ENCODE data around the gene PTBP1. TPM values are rescaled to one million over a fixed set of nuclear protein-coding genes. Genes with fewer than 3 reads are reported as not detected.

The PTBP1 gene
- 206 to 217 TPM (median 211 TPM) in 5 replicates for total RNA-seq (2022; extraction: Qiagen RNA extraction; ENCODE audit: low read depth)

DNA sequence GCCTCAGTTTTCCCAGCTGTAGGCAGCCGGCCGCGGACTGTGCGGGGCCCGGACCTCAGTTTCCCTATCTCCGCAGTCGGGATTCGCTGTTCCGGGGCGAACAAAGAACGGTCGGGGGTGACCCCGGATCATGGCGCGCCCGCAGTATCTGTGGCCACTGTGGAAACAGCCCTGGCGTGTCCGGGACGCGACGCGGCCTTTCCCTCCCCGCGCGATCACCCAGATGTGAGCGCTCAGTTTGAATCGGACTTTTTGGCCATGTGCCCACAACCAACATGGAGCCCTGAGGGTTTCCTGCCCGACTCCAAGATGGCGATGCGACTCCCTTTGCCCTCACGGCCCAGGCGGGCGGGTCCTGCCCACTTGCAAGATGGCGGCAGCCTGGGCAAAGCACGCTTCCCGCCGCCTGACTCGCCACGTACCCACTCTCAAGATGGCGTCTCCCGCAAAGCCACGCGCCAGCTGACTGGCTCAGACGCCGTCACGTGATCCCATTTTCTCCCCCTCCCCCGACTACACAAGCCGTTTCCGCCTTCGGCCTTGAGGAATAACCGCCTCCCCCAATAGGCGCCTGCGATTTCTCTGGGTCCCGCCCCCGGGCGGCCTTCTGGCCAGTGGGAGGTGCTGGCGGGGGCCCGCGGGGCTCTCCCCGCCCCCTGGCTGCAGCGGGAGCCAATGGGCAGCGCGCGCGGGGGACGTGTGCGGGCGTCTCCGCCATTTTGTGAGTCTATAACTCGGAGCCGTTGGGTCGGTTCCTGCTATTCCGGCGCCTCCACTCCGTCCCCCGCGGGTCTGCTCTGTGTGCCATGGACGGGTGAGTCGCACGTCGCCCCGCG lies at the start of gene PTBP1:
Gene PTBP1, plus strand, starts transcription at position 761 of the 836 bp plus-strand sequence. Its CDS starts 46 bp downstream, at position 807.

DNA sequence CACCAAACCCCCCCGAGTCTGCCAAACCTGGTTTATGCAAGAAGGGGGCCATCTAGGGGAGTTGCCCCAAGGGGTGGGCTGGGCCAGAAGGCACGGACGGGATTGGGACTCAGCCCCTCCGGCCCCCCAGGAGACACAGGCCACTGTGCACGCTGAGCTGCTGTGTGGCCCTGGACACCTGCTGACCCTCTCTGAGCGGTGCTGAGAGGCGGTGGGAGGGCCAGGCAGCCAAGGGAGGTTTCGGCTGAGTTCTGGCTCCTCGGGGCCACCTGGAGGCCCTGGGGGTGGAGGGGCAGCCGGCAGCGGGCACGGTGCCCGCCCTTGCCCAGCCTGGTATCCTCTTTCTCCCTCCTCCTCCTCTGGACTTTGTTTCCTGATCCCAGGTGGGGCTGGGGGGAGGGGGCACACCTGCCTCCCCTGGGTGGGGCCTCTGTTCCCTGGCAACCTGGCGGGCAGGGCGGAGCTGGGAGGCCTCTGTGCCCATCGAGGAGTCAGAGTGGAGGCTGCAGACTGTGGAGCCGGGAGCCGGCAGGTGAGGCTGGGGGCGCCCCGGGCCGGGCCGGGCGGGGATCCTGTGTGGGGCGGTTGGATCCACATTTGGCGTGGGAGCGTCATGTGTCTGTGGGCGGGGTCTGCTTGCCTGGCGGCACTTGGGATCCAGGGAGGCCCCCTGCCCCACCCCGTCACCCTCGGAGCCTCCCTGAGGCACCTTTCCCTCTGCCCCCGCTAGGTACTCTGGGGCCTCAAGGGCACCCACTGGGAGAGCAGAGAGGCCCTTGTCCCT lies 46.4 kb upstream of the PTBP1 start, which contains the start of gene MISP:
Gene MISP, plus strand, starts transcription at position 473 of the 784 bp plus-strand sequence. CDS start 5,835 bp downstream, outside the sequence.

DNA sequence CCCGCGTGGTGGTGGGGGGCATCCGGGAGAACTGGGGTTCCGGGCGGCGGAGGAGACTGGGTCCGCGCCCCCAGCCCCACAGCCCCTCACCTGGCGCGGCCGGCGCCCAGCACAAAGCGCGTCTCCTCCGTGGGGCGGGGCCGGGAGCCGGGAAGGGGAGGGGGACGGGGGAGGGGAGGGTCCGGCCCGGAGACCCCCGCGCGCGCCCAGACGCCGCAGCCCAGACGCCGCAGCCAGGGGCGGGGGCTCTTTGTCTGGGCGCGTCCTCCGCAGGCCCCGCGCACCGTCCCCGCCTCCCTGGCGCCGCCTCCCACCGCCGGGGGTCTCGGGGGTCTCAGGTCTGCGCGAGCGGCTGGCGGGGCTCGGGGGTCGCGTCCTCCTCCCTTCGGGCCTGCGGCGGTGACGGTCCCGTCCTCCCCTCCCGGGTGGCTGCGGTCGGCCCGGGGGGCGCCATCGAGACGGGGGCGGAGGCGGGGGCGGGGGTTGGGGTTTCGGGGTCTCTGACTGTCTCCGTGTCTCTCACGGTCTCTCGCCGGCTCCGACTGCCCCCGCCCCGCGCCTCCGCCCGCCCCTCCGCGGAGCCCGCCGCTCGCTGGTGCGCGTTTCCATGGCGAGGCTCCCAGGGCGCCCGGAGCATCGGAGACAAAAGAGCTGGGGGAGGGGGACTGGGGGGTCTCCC lies 24.7 kb downstream of the PTBP1 start, which contains the start of gene PLPPR3:
Gene PLPPR3, minus strand, starts transcription at position 131 of the 679 bp plus-strand sequence. CDS start 396 bp downstream, outside the sequence.

DNA sequence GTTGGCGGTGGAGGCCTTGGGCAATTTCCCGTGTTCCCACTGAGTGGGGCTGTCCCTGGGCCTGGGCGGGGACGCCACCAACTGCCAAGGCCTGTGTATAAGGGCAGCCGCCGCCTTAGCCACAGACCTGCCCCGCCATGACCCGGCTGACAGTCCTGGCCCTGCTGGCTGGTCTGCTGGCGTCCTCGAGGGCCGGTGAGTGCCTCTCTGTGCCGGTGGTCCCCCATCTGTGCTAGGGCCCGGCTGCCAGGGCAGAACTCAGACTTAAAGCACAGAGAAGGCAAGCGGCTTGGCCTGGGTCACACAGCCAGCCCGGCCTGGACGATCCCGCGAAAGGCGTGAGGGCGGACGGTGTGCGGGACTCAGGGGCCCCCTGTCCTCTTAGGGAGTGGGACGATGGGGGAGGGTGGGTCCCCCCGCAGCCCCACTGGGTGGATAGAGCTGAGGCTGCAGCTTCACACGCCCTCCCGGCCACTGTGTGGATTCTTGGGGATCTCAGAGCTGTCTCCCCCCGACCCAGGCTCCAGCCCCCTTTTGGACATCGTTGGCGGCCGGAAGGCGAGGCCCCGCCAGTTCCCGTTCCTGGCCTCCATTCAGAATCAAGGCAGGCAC lies 30.6 kb downstream of the PTBP1 start, which contains the start of gene AZU1:
Gene AZU1, plus strand, starts transcription at position 128 of the 612 bp plus-strand sequence. Its CDS starts 10 bp downstream, at position 138.

DNA sequence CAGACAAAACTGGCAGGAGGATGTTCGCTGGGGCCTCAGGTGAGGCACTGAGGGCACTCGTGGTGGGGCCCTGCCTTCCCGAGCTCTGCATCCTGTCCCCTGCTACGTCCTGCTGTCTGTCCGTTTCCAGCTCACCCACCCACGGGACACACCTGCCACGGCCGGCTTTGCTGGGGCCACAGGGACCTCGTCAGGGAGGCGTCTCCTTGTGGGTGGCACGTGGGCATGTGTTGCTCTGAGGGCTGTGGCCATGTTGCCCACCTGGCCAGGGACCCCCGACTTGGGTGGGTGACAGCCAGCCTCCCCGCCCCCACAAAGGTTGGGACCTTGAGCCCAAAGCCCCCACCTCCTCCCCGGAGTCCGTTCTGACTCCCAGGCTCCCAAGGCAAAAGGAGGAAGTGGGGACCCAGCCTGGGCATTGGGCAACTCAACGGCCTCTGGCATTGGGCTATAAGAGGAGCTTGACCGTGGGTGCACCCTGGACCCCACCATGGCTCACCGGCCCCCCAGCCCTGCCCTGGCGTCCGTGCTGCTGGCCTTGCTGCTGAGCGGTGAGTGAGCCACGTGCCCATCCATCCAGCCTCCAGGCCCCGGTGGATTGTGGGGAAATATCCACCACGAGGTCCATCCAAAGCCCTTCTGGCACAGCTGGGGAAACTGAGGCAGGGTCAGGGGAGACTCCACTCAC lies 43.4 kb downstream of the PTBP1 start, which contains the start of gene PRTN3:
Gene PRTN3, plus strand, starts transcription at position 481 of the 688 bp plus-strand sequence. Its CDS starts 10 bp downstream, at position 491.

DNA sequence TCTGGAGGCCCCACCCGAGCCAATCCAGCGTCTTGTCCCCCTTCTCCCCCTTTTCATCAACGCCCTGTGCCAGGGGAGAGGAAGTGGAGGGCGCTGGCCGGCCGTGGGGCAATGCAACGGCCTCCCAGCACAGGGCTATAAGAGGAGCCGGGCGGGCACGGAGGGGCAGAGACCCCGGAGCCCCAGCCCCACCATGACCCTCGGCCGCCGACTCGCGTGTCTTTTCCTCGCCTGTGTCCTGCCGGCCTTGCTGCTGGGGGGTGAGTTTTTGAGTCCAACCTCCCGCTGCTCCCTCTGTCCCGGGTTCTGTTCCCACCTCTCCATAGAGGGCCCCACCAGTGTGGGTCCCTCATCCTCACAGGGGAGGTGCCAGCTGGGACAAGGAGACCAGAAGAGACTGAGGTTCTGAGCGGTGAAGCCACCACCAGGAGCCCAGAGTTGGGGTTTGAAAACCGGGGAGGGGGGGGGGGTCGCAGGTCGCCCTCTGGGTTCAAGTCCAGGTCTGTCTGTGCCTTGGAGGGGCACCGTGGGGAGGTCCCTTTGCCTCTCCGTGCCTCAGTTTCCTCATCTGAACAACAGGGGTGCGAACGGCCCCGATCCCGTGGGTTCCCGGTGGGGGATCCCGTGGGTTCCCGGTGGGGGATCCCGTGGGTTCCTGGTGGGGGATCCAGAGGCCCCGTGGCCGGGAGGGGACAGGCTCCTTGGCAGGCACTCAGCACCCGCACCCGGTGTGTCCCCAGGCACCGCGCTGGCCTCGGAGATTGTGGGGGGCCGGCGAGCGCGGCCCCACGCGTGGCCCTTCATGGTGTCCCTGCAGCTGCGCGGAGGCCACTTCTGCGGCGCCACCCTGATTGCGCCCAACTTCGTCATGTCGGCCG lies 55.1 kb downstream of the PTBP1 start, which contains the start of gene ELANE:
Gene ELANE, plus strand, starts transcription at position 168 of the 878 bp plus-strand sequence. Its CDS starts 26 bp downstream, at position 194.

DNA sequence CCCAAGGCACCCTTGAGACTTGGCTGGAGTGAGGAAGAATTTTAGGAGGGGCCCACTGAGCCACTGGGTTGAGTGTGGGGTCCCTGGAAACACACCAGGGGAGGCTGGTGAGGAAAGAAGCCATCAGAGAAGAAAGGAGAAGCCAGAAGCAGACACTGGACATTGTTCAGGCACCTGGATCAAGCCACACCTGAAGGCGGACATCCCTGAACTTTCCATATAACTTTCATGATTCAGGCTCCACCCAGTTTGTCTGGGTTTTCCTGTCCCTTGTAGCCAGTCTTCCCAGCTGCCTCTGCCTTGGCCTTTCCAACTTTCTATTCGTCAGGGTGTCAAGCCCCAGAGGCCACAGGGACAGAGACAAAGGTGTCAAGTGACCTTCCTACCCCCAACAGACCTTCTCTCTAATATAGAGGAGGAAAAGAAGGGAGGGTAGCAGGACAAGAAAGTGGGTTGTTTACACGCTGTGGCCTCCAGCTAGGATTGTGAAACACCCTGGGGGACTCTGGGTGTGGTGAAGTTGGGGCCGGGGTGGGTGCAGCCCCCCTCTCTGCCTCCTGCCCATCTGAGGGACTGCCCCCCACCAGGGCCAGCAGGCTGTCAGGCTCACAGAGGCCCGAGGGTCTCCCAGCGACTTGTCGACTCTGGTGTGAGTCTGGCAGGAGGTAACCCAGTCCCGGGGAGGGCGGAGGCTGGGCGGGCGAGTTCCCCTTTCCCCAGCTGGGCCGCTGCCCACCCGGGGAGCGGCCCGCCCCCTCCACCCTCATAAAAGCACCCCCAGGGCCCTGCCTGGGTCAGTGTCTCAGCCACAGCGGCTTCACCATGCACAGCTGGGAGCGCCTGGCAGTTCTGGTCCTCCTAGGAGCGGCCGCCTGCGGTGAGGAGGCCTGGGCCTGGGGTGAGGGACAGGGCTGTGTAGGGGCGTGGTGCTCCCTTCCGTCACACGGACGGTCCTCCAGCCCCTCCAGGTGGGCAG lies 61.9 kb downstream of the PTBP1 start, which contains the start of gene CFD:
Gene CFD, plus strand, starts transcription at position 797 of the 976 bp plus-strand sequence. Its CDS starts 26 bp downstream, at position 823.

Other genes starting within 250 kb of the PTBP1 start
- 661 to 737 TPM (median 728 TPM) in 5 replicates for gene BSG, start 224.9 kb upstream of the PTBP1 start, total RNA-seq (2022; extraction: Qiagen RNA extraction; ENCODE audit: low read depth)
- gene HCN2, start 207.6 kb upstream of the PTBP1 start, total RNA-seq (2022; extraction: Qiagen RNA extraction; ENCODE audit: low read depth), result 28.8 to 39.6 TPM (median 38.9 TPM) in 5 replicates
- 74.9 to 100 TPM (median 98.7 TPM) in 5 replicates for gene POLRMT, start 163.9 kb upstream of the PTBP1 start, total RNA-seq (2022; extraction: Qiagen RNA extraction; ENCODE audit: low read depth)
- 0.32 to 0.79 TPM (median 0.67 TPM) in 5 replicates for gene FGF22, start 157.6 kb upstream of the PTBP1 start, total RNA-seq (2022; extraction: Qiagen RNA extraction; ENCODE audit: low read depth)
- gene RNF126, start 134.2 kb upstream of the PTBP1 start, total RNA-seq (2022; extraction: Qiagen RNA extraction; ENCODE audit: low read depth), result 57.4 to 74.9 TPM (median 73.8 TPM) in 5 replicates
- 198 to 248 TPM (median 224 TPM) in 5 replicates for gene FSTL3, start 121.1 kb upstream of the PTBP1 start, total RNA-seq (2022; extraction: Qiagen RNA extraction; ENCODE audit: low read depth)
- not detected in 5 replicates for gene PRSS57, start 102.0 kb upstream of the PTBP1 start, total RNA-seq (2022; extraction: Qiagen RNA extraction; ENCODE audit: low read depth)
- 9.8 to 18.2 TPM (median 15.0 TPM) in 5 replicates for gene PALM, start 88.5 kb upstream of the PTBP1 start, total RNA-seq (2022; extraction: Qiagen RNA extraction; ENCODE audit: low read depth)
- 67.0 to 86.8 TPM (median 81.7 TPM) in 5 replicates for gene MISP, start 46.3 kb upstream of the PTBP1 start, total RNA-seq (2022; extraction: Qiagen RNA extraction; ENCODE audit: low read depth)
- gene PLPPR3, start 24.5 kb downstream of the PTBP1 start, total RNA-seq (2022; extraction: Qiagen RNA extraction; ENCODE audit: low read depth), result 2.3 to 5.5 TPM (median 4.8 TPM) in 5 replicates
- 0.15 to 0.41 TPM (median 0.35 TPM) in 4 of 5 replicates, not detected in the other for gene AZU1, start 30.4 kb downstream of the PTBP1 start, total RNA-seq (2022; extraction: Qiagen RNA extraction; ENCODE audit: low read depth)
- gene PRTN3, start 43.5 kb downstream of the PTBP1 start, total RNA-seq (2022; extraction: Qiagen RNA extraction; ENCODE audit: low read depth), result 0.47 to 0.77 TPM (median 0.60 TPM) in 5 replicates
- 0.16 to 0.30 TPM (median 0.29 TPM) in 3 of 5 replicates, not detected in the others for gene ELANE, start 54.9 kb downstream of the PTBP1 start, total RNA-seq (2022; extraction: Qiagen RNA extraction; ENCODE audit: low read depth)
- 11.2 to 22.1 TPM (median 21.4 TPM) in 5 replicates for gene CFD, start 62.2 kb downstream of the PTBP1 start, total RNA-seq (2022; extraction: Qiagen RNA extraction; ENCODE audit: low read depth)
- 14.8 to 22.3 TPM (median 21.5 TPM) in 5 replicates for gene MED16, start 95.7 kb downstream of the PTBP1 start, total RNA-seq (2022; extraction: Qiagen RNA extraction; ENCODE audit: low read depth)
- gene RNU6-9, start 96.0 kb downstream of the PTBP1 start, total RNA-seq (2022; extraction: Qiagen RNA extraction; ENCODE audit: low read depth), result not detected in 5 replicates
- 28.8 to 49.8 TPM (median 38.1 TPM) in 5 replicates for gene R3HDM4, start 115.8 kb downstream of the PTBP1 start, total RNA-seq (2022; extraction: Qiagen RNA extraction; ENCODE audit: low read depth)
- gene KISS1R, start 119.9 kb downstream of the PTBP1 start, total RNA-seq (2022; extraction: Qiagen RNA extraction; ENCODE audit: low read depth), result 0.18 to 0.67 TPM (median 0.39 TPM) in 5 replicates
- gene ARID3A, start 128.6 kb downstream of the PTBP1 start, total RNA-seq (2022; extraction: Qiagen RNA extraction; ENCODE audit: low read depth), result 3.3 to 7.1 TPM (median 5.4 TPM) in 5 replicates
- 46.9 to 74.3 TPM (median 68.3 TPM) in 5 replicates for gene WDR18, start 186.9 kb downstream of the PTBP1 start, total RNA-seq (2022; extraction: Qiagen RNA extraction; ENCODE audit: low read depth)
- 1.8 to 3.2 TPM (median 2.6 TPM) in 5 replicates for gene GRIN3B, start 203.0 kb downstream of the PTBP1 start, total RNA-seq (2022; extraction: Qiagen RNA extraction; ENCODE audit: low read depth)
- gene TMEM259, start 223.7 kb downstream of the PTBP1 start, total RNA-seq (2022; extraction: Qiagen RNA extraction; ENCODE audit: low read depth), result 84.8 to 128 TPM (median 125 TPM) in 5 replicates
- not detected in 5 replicates for gene RNU6-2, start 224.1 kb downstream of the PTBP1 start, total RNA-seq (2022; extraction: Qiagen RNA extraction; ENCODE audit: low read depth)
- gene CNN2, start 229.2 kb downstream of the PTBP1 start, total RNA-seq (2022; extraction: Qiagen RNA extraction; ENCODE audit: low read depth), result 77.5 to 88.2 TPM (median 83.4 TPM) in 5 replicates
- gene ABCA7, start 242.7 kb downstream of the PTBP1 start, total RNA-seq (2022; extraction: Qiagen RNA extraction; ENCODE audit: low read depth), result 14.9 to 17.5 TPM (median 16.8 TPM) in 5 replicates